Measurements from ENCODE around the gene STAP2. TPM values are rescaled to one million over a fixed set of nuclear protein-coding genes. Genes with fewer than 3 reads are reported as not detected.
"Not testable (repeated sequence)": the region's sequence is repeated elsewhere in the genome, so short reads cannot be mapped to it uniquely, and the experiment has no call there.

STAP2 gene
- total RNA-seq, 1 experiment from 2014 or later = 2.6 TPM

GRCh38 chr19:4328991-4329681 lies 9.5 kb downstream of the STAP2 start:
- not testable (repeated sequence) for DNase-seq (ENCODE audit: extremely low read depth, low read depth)

- no peak for DNase-seq (ENCODE audit: extremely low read depth, low read depth)
These were observed 10.2 kb downstream of the STAP2 start for GRCh38 chr19:4328243-4328990.

- DNase-seq (ENCODE audit: extremely low read depth, low read depth) = no peak
These were observed 10.8 kb downstream of the STAP2 start for GRCh38 chr19:4327877-4328242.

GRCh38 chr19:4327252-4327876 lies 11.3 kb downstream of the STAP2 start:
- DNase-seq (ENCODE audit: extremely low read depth, low read depth) = no peak

GRCh38 chr19:4326837-4327251 lies 11.8 kb downstream of the STAP2 start:
- no peak for DNase-seq (ENCODE audit: extremely low read depth, low read depth)

GRCh38 chr19:4326215-4326836 lies 12.3 kb downstream of the STAP2 start:
- DNase-seq (ENCODE audit: extremely low read depth, low read depth) = no peak

GRCh38 chr19:4324228-4324627 lies 14.4 kb downstream of the STAP2 start:
- DNase-seq (ENCODE audit: extremely low read depth, low read depth) = no peak

GRCh38 chr19:4323692-4324091 lies 14.9 kb downstream of the STAP2 start:
- DNase-seq (ENCODE audit: extremely low read depth, low read depth) = no peak

GRCh38 chr19:4322942-4323665 lies 15.5 kb downstream of the STAP2 start:
- no peak for DNase-seq (ENCODE audit: extremely low read depth, low read depth)

- no peak for DNase-seq (ENCODE audit: extremely low read depth, low read depth)
These were observed 18.2 kb downstream of the STAP2 start for GRCh38 chr19:4320419-4320818.

GRCh38 chr19:4319067-4319718 lies 19.4 kb downstream of the STAP2 start:
- DNase-seq (ENCODE audit: extremely low read depth, low read depth) = no peak

GRCh38 chr19:4318460-4318859 lies 20.2 kb downstream of the STAP2 start:
- DNase-seq (ENCODE audit: extremely low read depth, low read depth) = no peak

- no peak for DNase-seq (ENCODE audit: extremely low read depth, low read depth)
These were observed 21.7 kb downstream of the STAP2 start for GRCh38 chr19:4316956-4317355.

GRCh38 chr19:4313847-4314490 lies 24.7 kb downstream of the STAP2 start:
- no peak for DNase-seq (ENCODE audit: extremely low read depth, low read depth)

GRCh38 chr19:4310247-4311121 lies 28.1 kb downstream of the STAP2 start:
- DNase-seq (ENCODE audit: extremely low read depth, low read depth) = no peak

- no peak for DNase-seq (ENCODE audit: extremely low read depth, low read depth)
These were observed 33.0 kb downstream of the STAP2 start for GRCh38 chr19:4305659-4306058.

- no peak for DNase-seq (ENCODE audit: extremely low read depth, low read depth)
These were observed 33.4 kb downstream of the STAP2 start for GRCh38 chr19:4305257-4305612.

GRCh38 chr19:4304538-4305256 lies 33.9 kb downstream of the STAP2 start, which contains the start of gene FSD1:
Gene FSD1 (plus strand): TSS chr19:4304598. CDS start chr19:4304747, 149 bp downstream.
- no peak for DNase-seq (ENCODE audit: extremely low read depth, low read depth)
